GM18505 (cell line): ENCODE data around the gene FAM83C.

ENCODE experiments used
- ATAC-seq: cut with Tn5 transposase; IDR thresholded peaks from one replicate; pipeline ENCODE4 v1.9.1; 2021; ENCODE audit not compliant: unreplicated experiment
- POLR2A ChIP-seq: IDR thresholded peaks from 4 replicates; pipeline ENCODE4 v1.6.1; 2011; ENCODE audit warnings: borderline replicate concordance; ENCODE audit not compliant: insufficient read depth, insufficient read length; ENCODE audit errors: extremely low read depth

FAM83C gene

GRCh38 chr20:35290186-35290886 lies 1.9 kb downstream of the FAM83C start:
- TF ChIP-seq POLR2A = no peak
- no peak for ATAC-seq

- TF ChIP-seq POLR2A = no peak
- ATAC-seq = no peak
Measured at GRCh38 chr20:35288325-35289060, 3.7 kb downstream of the FAM83C start.

GRCh38 chr20:35287509-35288324 lies 4.5 kb downstream of the FAM83C start:
- ATAC-seq = no peak
- no peak for TF ChIP-seq POLR2A

DNA sequence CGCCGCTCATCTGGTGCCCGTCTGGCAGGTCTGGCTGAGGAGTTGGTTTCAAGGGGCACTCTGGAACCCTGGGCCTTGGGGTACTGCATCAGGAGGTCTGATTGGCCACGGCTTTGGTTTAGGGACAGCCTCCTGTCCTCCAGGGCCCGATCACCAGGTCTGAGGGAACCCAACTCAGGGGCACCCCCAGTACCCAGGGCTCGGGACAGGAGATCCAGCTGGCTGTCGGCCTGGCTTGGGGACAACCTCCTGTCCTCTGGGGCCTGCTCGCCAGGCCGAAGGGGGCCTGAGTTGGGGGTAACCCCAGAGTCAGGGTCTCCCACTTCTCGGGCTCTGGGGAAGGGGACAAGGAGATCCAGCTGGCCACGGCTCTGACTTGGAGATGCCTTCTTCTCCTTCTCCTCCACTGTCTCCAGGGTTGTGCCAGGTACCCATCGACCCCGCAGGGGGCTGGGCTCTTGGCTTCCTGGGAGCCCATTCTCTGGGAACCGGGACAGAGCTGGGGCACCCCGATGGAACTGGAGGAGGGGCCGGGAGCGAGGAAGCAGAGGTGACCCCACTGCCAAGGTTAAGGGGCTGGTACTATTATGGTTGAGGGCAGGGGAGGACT lies 5.2 kb downstream of the FAM83C start:
- no peak for TF ChIP-seq POLR2A
- no peak for ATAC-seq

- ATAC-seq = no peak
Measured at GRCh38 chr20:35286077-35286898, 5.9 kb downstream of the FAM83C start.

GRCh38 chr20:35285806-35286076 lies 6.5 kb downstream of the FAM83C start:
- ATAC-seq = no peak
- TF ChIP-seq POLR2A = no peak

More at GRCh38 chr20:35286077-35286898, 5.9 kb downstream of the FAM83C start:
- TF ChIP-seq POLR2A = no peak

DNA sequence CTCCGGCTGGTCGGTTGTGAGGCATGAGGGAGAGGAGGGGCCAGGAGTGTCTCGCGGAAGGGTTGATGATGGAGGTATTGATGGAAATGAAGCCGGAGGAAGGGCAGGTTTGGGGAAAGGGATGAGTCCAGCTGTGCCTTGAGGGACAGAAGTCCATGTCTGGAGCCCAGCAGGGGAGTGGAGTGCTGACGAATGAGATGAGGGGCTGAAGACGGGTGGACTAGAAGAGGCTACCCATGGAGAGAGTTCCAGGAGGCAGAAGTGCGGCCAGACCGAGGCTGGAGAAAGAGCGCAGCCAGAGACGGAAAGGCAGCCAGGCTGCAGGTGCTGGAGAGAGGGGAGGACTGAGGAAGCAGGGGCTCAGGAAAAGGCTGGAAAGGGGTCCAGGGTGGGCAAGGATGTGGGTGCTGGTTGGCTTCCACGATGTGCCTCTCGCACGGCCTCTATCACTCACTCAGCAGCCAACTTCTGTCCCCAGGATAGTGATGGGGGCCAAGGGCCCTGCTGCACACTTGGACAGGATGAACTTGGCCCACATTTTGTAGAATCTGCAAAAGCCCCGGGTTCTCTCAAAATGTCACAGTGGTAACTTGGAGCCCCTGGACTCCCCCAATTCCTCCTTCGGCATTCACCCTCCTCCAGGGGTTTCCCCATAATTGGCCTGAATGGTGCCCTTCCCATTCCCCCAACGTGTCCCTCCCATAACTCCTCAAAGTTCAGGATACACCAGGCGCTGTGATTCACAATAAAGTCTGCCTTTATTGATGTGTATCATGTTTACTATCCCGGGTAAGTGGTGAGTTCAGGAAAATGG lies 7.0 kb downstream of the FAM83C start:
- no peak for TF ChIP-seq POLR2A
- no peak for ATAC-seq

DNA sequence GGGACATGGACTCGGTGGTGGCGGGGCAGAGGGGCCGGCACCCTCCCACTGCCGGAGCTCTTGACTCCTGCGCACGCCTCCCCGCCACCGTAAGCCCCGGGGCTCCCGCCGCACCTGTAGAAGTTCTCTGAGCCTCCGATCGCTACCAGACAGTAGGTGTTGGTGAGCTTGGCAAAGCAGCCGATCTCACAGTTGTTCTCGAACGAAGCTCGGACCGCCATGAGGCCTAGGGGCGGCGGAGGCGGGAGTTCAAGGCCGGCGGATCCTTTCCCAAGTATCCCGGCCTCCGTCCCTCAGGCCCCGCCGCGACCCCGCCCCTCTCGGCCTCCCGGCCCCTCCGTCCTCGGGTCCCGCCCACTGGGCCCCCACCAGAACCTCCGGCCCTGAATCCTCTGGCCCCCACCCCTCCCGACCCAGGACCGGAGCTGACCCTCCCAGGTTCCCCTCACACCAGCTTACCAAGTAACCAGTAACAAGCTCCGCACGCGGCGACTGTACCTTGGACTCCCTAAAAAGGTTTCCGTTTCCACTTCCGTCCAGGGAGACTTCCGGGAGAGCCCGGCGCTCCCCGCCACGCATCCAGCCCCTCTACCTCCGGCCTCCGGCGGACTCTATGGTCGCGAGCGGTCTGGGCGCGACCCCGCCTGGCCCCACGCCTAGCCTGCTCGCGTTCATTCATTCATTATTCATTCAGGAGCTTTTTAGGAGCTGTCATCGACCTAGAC lies 7.8 kb downstream of the FAM83C start, which contains the start of gene EIF6:
Gene EIF6 (minus strand): TSS at position 506 of the 725 bp plus-strand sequence. CDS start 285 bp downstream, at position 221.
- ATAC-seq = peak; percentile 55
- peak; percentile 85 for TF ChIP-seq POLR2A

GRCh38 chr20:35283441-35284266 lies 8.6 kb downstream of the FAM83C start:
- no peak for ATAC-seq
- TF ChIP-seq POLR2A = no peak

- TF ChIP-seq POLR2A = no peak
- no peak for ATAC-seq
Measured at GRCh38 chr20:35281506-35282101, 10.6 kb downstream of the FAM83C start.

DNA sequence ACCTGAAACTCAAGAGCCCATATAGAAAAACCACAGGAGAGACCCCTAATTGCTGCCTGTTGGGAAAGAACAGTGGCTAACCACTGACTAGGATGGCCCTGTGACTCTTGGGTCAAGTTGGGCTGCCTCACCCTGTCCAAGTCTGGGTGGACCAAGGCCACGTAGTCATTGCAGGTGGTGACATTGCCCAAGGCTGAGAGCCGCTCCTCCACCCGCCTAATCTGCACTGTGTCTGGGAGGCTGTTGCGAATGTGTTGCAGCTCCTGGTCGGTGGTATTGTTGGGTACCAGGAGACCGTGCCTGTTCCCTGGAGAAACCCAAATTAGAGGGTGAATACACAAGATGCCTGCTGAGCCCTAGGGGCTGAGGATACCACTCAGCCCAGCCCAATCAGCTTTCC lies 11.7 kb downstream of the FAM83C start:
- ATAC-seq = no peak
- TF ChIP-seq POLR2A = no peak
